ENCODE results near the gene CBFA2T3.
"Not testable (repeated sequence)": the region's sequence is repeated elsewhere in the genome, so short reads cannot be mapped to it uniquely, and the experiment has no call there.

CBFA2T3 gene

DNA sequence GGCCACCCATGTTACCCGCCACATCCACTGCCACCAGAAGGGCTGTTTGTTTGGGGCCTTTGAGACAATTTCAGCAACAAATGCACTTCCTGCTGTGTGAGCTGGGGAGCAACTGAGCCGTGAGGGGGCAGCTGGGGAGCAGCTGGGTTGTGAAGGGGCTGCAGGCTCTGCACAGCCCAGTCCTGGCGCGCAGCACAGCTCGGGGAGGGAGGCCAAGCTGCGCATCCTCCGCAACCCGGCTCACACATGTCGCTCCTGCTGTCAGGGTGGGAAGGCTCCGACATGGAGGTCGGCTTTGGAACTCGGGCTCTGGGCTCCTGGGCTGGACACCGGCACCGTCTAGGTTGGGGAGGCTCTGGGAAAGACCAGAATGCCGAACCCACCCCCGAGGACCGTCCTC is 53.6 kb downstream of the CBFA2T3 start:
- no peak for DNase-seq (ENCODE audit: low spot score)

GRCh38 chr16:88922826-88923410 is 54.1 kb downstream of the CBFA2T3 start:
- no peak for DNase-seq (ENCODE audit: low spot score)

DNA sequence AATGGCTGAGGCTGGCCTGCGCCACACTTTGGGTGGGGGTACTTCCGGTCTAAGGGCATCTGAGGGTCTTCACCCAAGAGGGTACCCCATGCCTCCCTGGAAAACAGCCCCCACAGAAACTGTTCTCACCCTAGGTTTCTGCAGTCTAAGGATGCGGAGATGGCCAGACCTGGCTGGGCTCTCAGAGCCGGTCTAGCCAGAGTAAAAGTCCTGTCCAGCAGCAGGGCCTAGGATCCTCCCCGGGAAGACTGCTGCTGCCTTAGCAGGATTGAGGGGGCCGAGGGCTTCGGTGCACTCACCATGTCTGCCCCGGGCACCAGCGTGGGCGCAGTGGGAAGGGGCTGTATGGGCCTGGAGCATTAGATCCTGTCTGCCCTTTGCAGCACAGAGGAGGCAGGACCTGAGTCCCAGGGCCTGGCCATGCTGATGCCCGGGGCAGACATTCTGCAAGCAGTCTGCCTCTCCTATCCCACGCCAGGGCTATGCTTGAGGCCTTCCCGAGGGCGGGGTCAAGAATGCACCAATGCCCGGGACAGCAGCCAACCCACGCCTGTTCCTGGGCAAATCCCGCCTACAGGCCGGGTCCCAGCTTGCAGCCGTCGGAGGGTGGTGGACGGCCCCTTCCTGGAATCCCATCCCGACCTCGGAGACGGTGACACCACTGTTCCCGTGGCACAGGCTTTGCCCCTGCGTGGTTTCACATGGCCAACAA is 54.7 kb downstream of the CBFA2T3 start:
- peak; percentile 32 for DNase-seq (ENCODE audit: low spot score)

DNA sequence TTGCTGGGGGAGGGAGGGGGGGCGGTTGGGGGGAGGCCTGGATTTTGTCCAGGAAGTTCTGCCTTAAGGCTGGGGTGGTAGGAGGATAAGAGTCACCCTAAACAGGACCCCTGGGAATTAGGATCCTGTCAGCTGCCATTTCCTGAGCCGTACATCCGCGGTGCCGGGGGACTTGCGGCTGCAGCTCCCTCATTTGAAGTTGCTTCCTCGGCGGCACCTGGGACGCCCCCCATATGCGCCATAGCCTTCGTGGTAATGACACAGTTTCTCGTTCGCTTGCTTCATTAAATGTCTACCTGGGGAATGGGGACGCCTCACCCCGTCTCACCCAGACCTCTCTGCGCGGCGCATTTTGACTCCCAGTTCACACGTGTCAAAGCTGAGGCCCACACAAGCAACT is 55.4 kb downstream of the CBFA2T3 start:
- no peak for DNase-seq (ENCODE audit: low spot score)

GRCh38 chr16:88920618-88921590 is 56.1 kb downstream of the CBFA2T3 start:
- peak; percentile 6 for DNase-seq (ENCODE audit: low spot score)

DNA sequence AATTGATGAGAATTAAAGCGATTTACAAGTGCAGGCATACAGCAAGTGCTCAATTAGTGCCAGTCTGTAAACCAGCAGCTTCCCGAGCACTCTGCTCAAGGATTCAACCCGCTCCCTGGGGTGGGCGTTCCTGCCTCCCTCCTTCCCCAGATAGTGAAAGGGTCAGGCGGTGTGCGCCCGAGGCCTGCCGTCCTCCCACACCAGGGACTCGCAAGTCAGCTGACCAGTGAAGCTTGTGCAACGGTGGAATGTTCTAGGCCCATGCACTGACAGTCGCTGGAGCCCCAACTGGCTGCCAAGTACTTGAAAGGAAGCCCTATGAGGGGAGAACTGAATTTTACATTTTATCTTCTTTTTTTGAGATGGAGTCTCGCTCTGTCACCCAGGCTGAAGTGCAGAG is 57.1 kb downstream of the CBFA2T3 start:
- no peak for DNase-seq (ENCODE audit: low spot score)

DNA sequence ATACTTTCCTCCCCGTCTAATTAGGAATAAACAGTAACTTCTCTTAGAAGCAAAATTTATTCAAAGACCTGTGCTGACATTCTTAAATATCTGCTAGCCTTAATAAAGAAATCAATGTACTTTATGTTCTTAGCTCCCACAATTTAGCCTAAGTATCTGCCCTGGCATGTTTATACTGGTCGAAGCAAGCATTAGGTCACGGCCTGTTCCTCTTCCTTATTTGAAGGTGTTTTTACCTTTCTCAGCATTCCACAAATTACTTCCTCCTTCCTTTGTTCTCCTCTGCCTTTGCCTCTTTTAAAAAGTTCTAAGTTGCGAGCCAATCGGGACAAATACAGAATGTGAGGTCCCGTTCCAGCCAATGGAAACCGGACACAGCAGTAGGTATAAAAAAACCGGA is 58.1 kb downstream of the CBFA2T3 start:
- not testable (repeated sequence) for DNase-seq (ENCODE audit: low spot score)

DNA sequence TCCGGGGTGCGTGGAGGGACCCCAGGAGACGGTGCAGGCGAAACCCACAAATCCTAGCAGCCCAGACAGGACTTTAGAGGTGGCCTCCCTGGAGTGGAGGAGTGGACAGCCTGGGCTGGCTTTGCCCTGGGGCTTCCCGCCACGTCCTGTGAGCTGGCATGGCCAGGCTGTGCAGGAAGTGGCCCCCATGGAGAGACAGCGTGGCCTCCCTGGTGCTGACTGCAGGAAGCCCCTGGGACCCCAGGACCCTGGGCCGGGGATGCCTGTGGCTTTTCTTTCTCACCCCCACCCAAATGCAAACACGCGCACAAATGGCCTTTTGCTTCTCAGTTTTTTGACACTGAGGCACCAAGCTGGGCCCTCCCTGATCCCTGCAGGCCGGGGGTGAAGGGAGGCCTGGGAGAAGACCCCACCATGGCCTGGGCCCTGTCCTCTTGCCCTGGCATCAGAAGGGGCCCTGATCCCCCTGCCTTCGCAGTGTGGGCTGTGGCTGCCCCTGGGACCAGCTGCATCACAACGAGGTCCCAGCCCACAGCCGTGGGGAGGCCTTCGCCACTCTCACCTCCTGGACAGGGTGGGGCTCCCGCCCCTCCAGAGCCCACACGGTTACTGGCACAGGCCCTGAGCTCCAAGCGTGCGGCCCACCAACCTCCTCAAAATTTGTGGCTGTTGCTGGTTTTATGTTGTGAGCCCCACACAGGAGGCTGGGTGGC is 58.9 kb downstream of the CBFA2T3 start:
- DNase-seq (ENCODE audit: low spot score) = no peak

DNA sequence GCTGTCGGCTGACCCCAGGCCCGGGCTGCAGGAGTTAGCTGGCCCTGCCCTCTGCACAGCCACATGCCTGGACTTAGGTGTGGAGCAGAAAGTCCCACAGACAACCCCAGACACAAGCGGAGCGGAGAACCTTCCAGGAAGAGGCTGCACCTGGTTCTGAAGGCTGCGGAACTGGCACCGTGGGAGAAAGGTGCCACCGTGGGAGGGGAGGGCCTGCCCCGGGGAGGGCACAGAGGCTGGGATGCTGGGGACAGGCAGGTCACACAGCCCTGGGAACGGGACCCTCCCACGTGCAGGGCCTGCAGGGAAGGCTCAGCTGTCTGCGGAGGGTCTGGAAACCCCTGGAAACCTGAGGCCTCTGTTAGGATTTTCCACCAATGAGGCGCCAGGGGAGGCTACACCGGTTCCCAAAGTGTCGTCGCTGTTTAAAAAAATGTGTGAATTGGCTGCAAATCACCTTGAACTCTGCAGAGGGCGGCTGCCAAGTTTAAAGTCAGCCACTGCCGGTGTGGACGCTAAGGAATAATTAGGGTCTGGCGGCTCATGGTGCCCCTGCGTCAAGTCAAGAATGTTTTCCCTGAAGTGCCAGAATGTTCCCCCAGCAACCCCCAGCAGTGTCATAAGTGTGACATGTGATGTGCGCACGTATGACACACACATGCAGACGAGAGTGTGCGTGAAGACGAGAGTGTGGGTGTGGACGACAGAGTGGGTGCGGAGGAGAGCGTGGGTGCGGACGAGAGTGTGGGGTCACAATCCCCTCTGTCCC is 59.7 kb downstream of the CBFA2T3 start:
- DNase-seq (ENCODE audit: low spot score) = no peak

- DNase-seq (ENCODE audit: low spot score) = no peak
These were observed 61.2 kb downstream of the CBFA2T3 start for GRCh38 chr16:88915639-88916327.

DNA sequence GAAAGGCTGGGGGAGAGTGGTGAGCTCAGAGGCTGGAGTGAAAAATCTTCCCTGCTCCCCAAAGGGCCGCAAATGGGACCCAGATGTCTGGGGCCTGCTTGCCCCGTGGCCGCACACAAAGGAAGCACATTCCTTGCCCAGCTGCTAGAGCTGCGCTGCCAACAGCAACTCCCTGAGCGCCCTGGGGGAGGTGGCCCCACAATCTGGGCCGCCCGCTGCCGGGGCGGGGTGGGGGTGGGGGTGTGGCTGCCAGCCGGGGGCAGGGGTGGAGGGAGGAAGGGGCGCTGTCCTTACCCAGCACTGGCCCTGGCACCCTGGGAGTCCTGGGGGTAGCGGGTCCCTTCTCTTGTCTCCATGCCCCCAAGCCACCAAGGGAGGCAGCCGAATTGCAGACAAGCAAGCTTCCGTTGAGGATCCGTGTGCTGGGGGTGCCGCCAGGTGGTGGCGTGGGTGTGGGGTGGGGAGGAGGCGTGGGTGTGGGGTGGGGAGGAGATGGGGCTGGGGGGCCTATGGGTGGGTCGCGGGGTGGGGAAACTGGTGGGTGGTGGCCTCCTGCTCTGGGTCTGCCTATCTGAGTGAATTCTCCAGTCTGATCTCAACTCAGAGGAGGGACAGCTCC is 62.1 kb downstream of the CBFA2T3 start:
- DNase-seq (ENCODE audit: low spot score) = no peak

DNA sequence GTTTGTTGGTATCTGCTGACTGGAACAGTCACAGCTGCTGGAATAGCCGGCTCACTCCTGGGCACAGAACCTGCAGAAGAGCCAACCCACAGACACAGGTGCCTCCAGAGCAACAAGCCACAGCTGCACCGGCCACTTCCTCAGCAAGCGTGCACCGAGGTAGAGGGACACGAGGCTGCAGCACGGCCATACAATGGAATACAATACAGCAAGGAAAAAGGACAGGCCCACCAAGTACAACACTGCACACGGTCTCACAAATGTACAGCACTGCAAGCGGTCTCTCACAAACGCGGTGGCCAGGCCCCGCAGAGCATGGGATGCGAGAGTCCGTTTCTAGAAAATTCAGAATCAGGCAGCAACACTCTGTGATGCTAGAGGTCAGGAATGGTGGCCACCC is 63.1 kb downstream of the CBFA2T3 start:
- no peak for DNase-seq (ENCODE audit: low spot score)

DNA sequence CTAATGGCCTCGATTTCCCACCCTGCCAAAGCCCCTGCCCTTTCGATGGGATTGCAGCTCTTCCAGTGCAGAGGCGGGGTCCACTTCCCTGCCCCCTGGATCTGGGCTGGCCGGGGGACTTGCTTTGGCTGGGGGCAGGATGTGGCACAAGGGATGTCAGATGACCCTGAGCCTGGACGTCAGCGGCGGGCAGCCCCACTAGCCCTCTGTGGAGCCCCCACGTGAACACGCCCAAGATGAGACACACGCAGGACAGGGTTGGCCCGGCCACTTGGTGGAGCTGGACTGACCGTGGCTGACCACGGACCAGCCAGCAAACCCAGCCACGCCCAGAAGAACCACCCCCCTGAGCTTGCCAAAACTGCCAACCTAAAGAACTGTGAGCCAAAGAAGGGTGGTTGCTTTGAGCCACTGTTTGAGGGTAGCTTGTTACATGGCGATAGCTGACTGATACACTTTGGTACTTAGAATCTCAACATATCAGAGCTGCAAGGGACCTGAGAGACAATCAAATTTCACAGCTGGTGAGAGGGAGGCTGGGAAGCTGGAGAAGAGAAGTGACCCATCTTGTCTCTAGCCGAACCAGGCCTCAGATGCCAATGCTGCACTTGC is 63.9 kb downstream of the CBFA2T3 start:
- DNase-seq (ENCODE audit: low spot score) = no peak

- no peak for DNase-seq (ENCODE audit: low spot score)
These were observed 64.5 kb downstream of the CBFA2T3 start for GRCh38 chr16:88912556-88912955.

- DNase-seq (ENCODE audit: low spot score) = no peak
These were observed 65.1 kb downstream of the CBFA2T3 start for GRCh38 chr16:88911946-88912310.

- DNase-seq (ENCODE audit: low spot score) = no peak
These were observed 65.7 kb downstream of the CBFA2T3 start for GRCh38 chr16:88911136-88911945.

DNA sequence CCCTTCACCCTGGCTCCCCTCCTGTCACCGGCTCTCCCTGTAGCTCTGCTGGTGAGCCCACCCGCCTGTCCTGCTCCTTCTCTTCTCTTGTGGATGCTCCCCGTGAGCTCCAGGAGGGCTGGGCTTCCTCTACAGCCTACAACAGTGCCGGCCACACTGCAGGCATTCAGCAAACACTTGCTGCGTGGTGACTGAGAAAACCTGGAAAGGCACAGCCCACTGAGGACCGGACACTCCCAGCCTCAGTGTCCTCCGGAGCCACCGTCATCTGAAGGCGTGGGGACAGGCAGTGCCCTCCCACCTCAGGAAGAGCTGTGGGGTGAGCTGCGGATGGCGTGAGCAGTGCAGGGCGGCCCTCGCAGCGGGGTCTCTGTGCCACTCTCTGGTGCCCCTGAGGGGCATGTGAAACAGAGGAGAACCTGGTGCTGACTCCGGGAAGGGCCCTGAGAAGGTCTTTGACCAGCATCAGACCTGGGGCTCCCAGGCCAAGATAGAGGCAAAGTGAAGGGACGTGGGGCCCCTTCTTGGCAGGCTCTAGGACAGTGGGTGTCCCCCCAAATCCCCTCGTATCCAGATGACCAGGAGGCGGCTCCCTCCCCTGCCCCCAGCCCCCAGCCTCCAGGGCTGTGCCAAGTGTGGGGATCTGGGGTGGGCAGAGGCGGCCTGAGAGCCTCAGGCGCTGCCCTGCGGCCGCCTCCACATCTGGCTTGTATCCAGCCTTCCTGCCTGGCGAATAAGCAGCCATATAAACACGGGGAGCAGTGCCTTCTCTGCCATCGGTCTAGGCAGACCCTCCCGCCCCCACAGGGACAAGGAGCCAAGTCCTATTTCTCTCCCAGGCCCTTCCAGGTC is 66.5 kb downstream of the CBFA2T3 start:
- DNase-seq (ENCODE audit: low spot score) = no peak

Measured in hematopoietic multipotent progenitor cell treated with erythropoietin and hydrocortisone succinate and interleukin-3 and kit ligand, for 15 days (in vitro differentiated cells).